Measurements from ENCODE around the gene FRMPD2. TPM values are rescaled to one million over a fixed set of nuclear protein-coding genes. Genes with fewer than 3 reads are reported as not detected.

The FRMPD2 gene
- total and polyA plus RNA-seq, 11 donors: 0.20 to 0.66 TPM; not detected in 9

GRCh38 chr10:48251525-48252353, 22.8 kb downstream of the FRMPD2 start:
- Histone ChIP-seq H3K4me3 (no peak overlapping the region), H3K27me3 (no peaks in the 10 kb centered on the region), H3K36me3 (no peaks in the 10 kb centered on the region), H3K9me3 (no peaks in the 10 kb centered on the region), H3K27ac (peak overlapping the region in 1 of 12 donors; percentile 14), H3K4me1 (peaks cover 0 to 43% (median 6%) of the 10 kb centered on the region in 12 donors)
- no peak for TF ChIP-seq POLR2A (IDR thresholded peaks at IDR 0.05)
- no peak for TF ChIP-seq CTCF (IDR thresholded peaks at IDR 0.05)
- 40 to 50% (median 47%) methylated on average over 11 to 13 of the region's 13 CpGs for WGBS, 4 donors
- intact Hi-C loops (cut with DNase I): no loop called here
- ATAC-seq (no peak), DNase-seq (no peak)

GRCh38 chr10:48251152-48251524, 23.4 kb downstream of the FRMPD2 start:
- no peak overlapping the region for H3K4me3 ChIP-seq
- no peaks in the 10 kb centered on the region for H3K9me3 ChIP-seq
- intact Hi-C loops (cut with DNase I): no loop called here
- H3K36me3 ChIP-seq: no peaks in the 10 kb centered on the region
- H3K27ac ChIP-seq: peak overlapping the region in 1 of 12 donors; percentile 14
- H3K27me3 ChIP-seq: no peaks in the 10 kb centered on the region
- DNase-seq: peak in 1 of 5 donors; percentile 54
- no peak for TF ChIP-seq CTCF (IDR thresholded peaks at IDR 0.05)
- no peak for TF ChIP-seq POLR2A (IDR thresholded peaks at IDR 0.05)
- peak in 3 of 4 donors; percentile 7 to 38 (median 14) for ATAC-seq
- H3K4me1 ChIP-seq: peaks cover 0 to 43% (median 6%) of the 10 kb centered on the region in 12 donors

- no peak overlapping the region for H3K27ac ChIP-seq
- H3K36me3 ChIP-seq: no peaks in the 10 kb centered on the region
- no peaks in the 10 kb centered on the region for H3K9me3 ChIP-seq
- WGBS, 4 donors: 89 to 97% (median 94%) methylated on average over 8 of the region's 8 CpGs
- DNase-seq (no peak), ATAC-seq (no peak)
- TF ChIP-seq POLR2A (IDR thresholded peaks at IDR 0.05) (no peak), CTCF (IDR thresholded peaks at IDR 0.05) (no peak)
- intact Hi-C loops (cut with DNase I): no loop called here
- H3K4me1 ChIP-seq: peaks cover 0 to 43% (median 6%) of the 10 kb centered on the region in 12 donors
- no peak overlapping the region for H3K4me3 ChIP-seq
- no peaks in the 10 kb centered on the region for H3K27me3 ChIP-seq
These were observed 24.6 kb downstream of the FRMPD2 start for GRCh38 chr10:48249763-48250351.

- no peak for DNase-seq
- Histone ChIP-seq H3K27ac (peak overlapping the region in 6 of 12 donors; percentile 44 to 57 (median 52)), H3K4me1 (peaks cover 0 to 41% (median 6%) of the 10 kb centered on the region in 12 donors), H3K9me3 (no peaks in the 10 kb centered on the region), H3K27me3 (no peaks in the 10 kb centered on the region), H3K36me3 (no peaks in the 10 kb centered on the region), H3K4me3 (no peak overlapping the region)
- TF ChIP-seq CTCF (IDR thresholded peaks at IDR 0.05) (no peak), POLR2A (IDR thresholded peaks at IDR 0.05) (no peak)
- WGBS, 4 donors: 76 to 89% (median 85%) methylated on average over 5 to 6 of the region's 6 CpGs
- intact Hi-C loops (cut with DNase I): no loop called here
- ATAC-seq: no peak
These were observed 25.3 kb downstream of the FRMPD2 start for GRCh38 chr10:48249004-48249762.

Measured in heart left ventricle (tissue), 16 donors.